ENCODE results near the gene PSMG4. TPM values are rescaled to one million over a fixed set of nuclear protein-coding genes. Genes with fewer than 3 reads are reported as not detected.
"Not testable (repeated sequence)": the region's sequence is repeated elsewhere in the genome, so short reads cannot be mapped to it uniquely, and the experiment has no call there.

The PSMG4 gene
- total and polyA plus RNA-seq, 7 donors: 18.6 to 31.3 (median 23.5) TPM

GRCh38 chr6:3236005-3236404 is 22.7 kb upstream of the PSMG4 start:
- no peak for TF ChIP-seq CTCF (IDR thresholded peaks at IDR 0.05)
- H3K36me3 ChIP-seq (ENCODE audit: insufficient read depth in 1 of 2, low read depth in 1 of 2): no peaks in the 10 kb centered on the region
- DNase-seq (no peak), ATAC-seq (no peak)
- no peaks in the 10 kb centered on the region for H3K9me3 ChIP-seq
- peaks cover 0 to 82% (median 12%) of the 10 kb centered on the region in 3 donors for H3K27me3 ChIP-seq (ENCODE audit: insufficient read depth in 3 of 3, low read length in 2 of 3)
- WGBS, 3 donors: 68 to 85% (median 79%) methylated on average over 3 of the region's 3 CpGs
- intact Hi-C loops (cut with DNase I): no loop called here
- no peak overlapping the region for H3K4me3 ChIP-seq
- no peak overlapping the region for H3K27ac ChIP-seq
- peaks cover 6% of the 10 kb centered on the region for H3K4me1 ChIP-seq

DNA sequence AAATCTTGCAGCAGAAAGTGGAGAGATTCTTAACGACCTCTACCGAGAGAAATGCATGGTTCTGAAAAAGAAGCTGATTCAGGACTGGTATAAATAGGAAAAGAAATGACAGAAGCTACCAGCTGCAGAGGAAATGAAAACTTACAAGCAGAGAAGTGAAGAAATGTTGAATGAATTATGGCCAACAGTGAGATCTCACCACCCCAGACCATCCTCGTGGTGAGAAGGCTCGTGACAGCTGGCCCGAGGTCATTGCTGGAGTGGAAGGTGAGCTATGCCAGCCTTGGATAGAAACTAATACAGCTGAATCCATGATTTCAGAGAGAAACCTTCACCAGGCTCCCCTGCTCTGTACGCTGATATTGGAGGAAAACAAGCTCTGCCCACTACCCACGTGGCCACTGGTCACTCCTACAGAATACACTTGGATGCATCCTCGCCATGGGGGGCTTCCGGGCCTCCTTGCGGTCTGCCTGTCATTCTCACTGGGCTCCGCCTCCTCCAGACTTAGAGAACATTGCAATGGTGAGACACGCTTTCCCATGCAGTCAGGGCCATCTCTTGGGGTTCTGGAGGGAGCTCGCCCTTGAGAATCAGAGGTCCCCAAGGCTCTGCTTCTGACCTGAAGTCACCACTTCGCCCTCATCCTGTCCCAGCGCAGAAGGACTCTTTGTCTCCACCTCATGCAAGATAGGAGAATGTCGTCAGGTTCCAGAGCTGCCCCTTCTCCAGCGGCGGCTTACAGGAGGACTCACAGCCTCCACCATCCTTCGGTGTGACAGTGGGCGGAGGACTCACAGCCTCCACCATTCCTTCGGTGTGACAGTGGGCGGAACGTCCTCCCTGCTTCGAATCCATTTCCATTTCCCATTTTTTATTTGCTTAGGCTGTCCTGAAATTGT is 20.7 kb upstream of the PSMG4 start:
- ATAC-seq (peak; percentile 59 to 83 (median 74)), DNase-seq (no peak)
- H3K9me3 ChIP-seq: no peaks in the 10 kb centered on the region
- H3K27ac ChIP-seq: peak overlapping the region; percentile 2
- intact Hi-C loops (cut with DNase I): no loop called here
- 36 to 61% (median 41%) methylated on average over 24 of the region's 24 CpGs for WGBS, 3 donors
- no peaks in the 10 kb centered on the region for H3K4me1 ChIP-seq
- TF ChIP-seq CTCF (IDR thresholded peaks at IDR 0.05): no peak
- H3K4me3 ChIP-seq: no peak overlapping the region
- H3K36me3 ChIP-seq (ENCODE audit: insufficient read depth in 1 of 2, low read depth in 1 of 2): no peaks in the 10 kb centered on the region
- H3K27me3 ChIP-seq (ENCODE audit: insufficient read depth in 3 of 3, low read length in 2 of 3): peaks cover 0 to 65% (median 4%) of the 10 kb centered on the region in 3 donors

- 85 to 86% (median 86%) methylated on average over 13 of the region's 13 CpGs for WGBS, 3 donors
These were observed 19.5 kb upstream of the PSMG4 start for GRCh38 chr6:3239110-3239830.

DNA sequence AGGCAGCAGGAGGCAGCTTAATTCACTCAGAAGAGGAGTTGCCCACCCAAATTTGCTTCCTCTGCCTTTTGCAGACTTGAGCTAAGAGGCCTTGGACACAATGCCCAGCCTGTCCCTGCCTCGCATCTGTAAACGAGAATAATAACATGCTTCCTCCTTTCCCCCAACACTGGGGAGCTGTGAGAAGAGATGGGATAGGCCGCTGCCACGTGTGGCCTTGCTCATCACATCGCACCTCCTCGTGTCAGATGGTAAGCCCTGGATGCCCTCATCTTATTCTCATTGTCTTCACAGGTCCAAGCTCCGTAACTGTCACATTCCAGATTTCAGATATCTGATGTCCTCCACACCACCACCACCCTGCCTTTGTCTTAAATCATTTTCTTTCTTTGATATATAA is 18.2 kb upstream of the PSMG4 start:
- intact Hi-C loops (cut with DNase I): no loop called here
- 68 to 85% (median 73%) methylated on average over 7 of the region's 7 CpGs for WGBS, 3 donors
- H3K27me3 ChIP-seq (ENCODE audit: insufficient read depth in 3 of 3, low read length in 2 of 3): peaks cover 0 to 42% (median 0%) of the 10 kb centered on the region in 3 donors

More at GRCh38 chr6:3239110-3239830, 19.5 kb upstream of the PSMG4 start:
- Histone ChIP-seq H3K9me3 (no peaks in the 10 kb centered on the region), H3K4me3 (no peak overlapping the region), H3K36me3 (ENCODE audit: insufficient read depth in 1 of 2, low read depth in 1 of 2) (no peaks in the 10 kb centered on the region), H3K27me3 (ENCODE audit: insufficient read depth in 3 of 3, low read length in 2 of 3) (peaks cover 0 to 52% (median 4%) of the 10 kb centered on the region in 3 donors), H3K4me1 (no peaks in the 10 kb centered on the region), H3K27ac (no peak overlapping the region)
- DNase-seq (no peak), ATAC-seq (no peak)
- TF ChIP-seq CTCF (IDR thresholded peaks at IDR 0.05): no peak
- intact Hi-C loops (cut with DNase I): no loop called here

GRCh38 chr6:3241745-3242144 is 17.0 kb upstream of the PSMG4 start:
- peaks cover 0 to 35% (median 0%) of the 10 kb centered on the region in 3 donors for H3K27me3 ChIP-seq (ENCODE audit: insufficient read depth in 3 of 3, low read length in 2 of 3)
- H3K36me3 ChIP-seq (ENCODE audit: insufficient read depth in 1 of 2, low read depth in 1 of 2); intact Hi-C loops (cut with DNase I); DNase-seq; H3K4me1 ChIP-seq; ATAC-seq; H3K27ac ChIP-seq; H3K4me3 ChIP-seq; H3K9me3 ChIP-seq: not testable (repeated sequence)
- WGBS, 3 donors: 86 to 93% (median 88%) methylated on average over 4 of the region's 4 CpGs

More for the DNA sequence above, 18.2 kb upstream of the PSMG4 start:
- no peak overlapping the region for H3K27ac ChIP-seq
- TF ChIP-seq CTCF (IDR thresholded peaks at IDR 0.05): no peak
- no peaks in the 10 kb centered on the region for H3K9me3 ChIP-seq
- DNase-seq: no peak
- H3K4me3 ChIP-seq: no peak overlapping the region
- no peak for ATAC-seq
- no peaks in the 10 kb centered on the region for H3K4me1 ChIP-seq
- H3K36me3 ChIP-seq (ENCODE audit: insufficient read depth in 1 of 2, low read depth in 1 of 2): no peaks in the 10 kb centered on the region

All from psoas muscle (tissue), 8 donors.